GM23338 (cell line): ENCODE measurements around the gene KCNJ2. TPM values are rescaled to one million over a fixed set of nuclear protein-coding genes. Genes with fewer than 3 reads are reported as not detected.

Source experiments
- ATAC-seq: fragments of 200-7000 bp; cut with Tn5 transposase; 3 replicates; pipeline ENCODE4 v1.9.1; 2020
- DNase-seq: peaks from one replicate; pipeline ENCODE4 v3.0.0-alpha.2; 2015; ENCODE audit warnings: low spot score
- H2AFZ ChIP-seq: fragments of 200-600 bp; sonication (generic); 2 replicates; pipeline ENCODE4 v1.8.0; 2016; ENCODE audit warnings: antibody characterized with exemption, mild to moderate bottlenecking, moderate library complexity
- H3F3A ChIP-seq: fragments of 200-600 bp; sonication (generic); replicated peaks from 2 replicates; pipeline ENCODE4 v1.8.0; 2017; ENCODE audit warnings: antibody characterized with exemption, mixed run types, low read depth
- H3K27ac ChIP-seq: fragments of 200-600 bp; sonication (generic); 2 replicates; pipeline ENCODE4 v1.6.1; 2016; ENCODE audit warnings: low read depth
- H3K27me3 ChIP-seq: fragments of 200-600 bp; sonication (generic); 2 replicates; pipeline ENCODE4 v1.8.0; 2016; ENCODE audit warnings: mild to moderate bottlenecking, mixed run types, moderate library complexity; ENCODE audit not compliant: insufficient read depth
- H3K36me3 ChIP-seq: fragments of 200-600 bp; sonication (generic); 2 replicates; pipeline ENCODE4 v1.8.0; 2016; ENCODE audit warnings: mild to moderate bottlenecking; ENCODE audit not compliant: insufficient read depth
- H3K4me1 ChIP-seq: fragments of 200-600 bp; sonication (generic); 2 replicates; pipeline ENCODE4 v1.8.0; 2016; ENCODE audit warnings: mild to moderate bottlenecking, moderate library complexity; ENCODE audit not compliant: insufficient read depth
- H3K4me2 ChIP-seq: fragments of 200-600 bp; sonication (generic); 2 replicates; pipeline ENCODE4 v1.7.1; 2017; ENCODE audit warnings: mixed run types
- H3K4me3 ChIP-seq: fragments of 200-600 bp; sonication (generic); 2 replicates; pipeline ENCODE4 v1.6.1; 2016; ENCODE audit warnings: mixed run types
- H3K79me2 ChIP-seq: fragments of 200-600 bp; sonication (generic); replicated peaks from 2 replicates; pipeline ENCODE4 v1.8.0; 2017; ENCODE audit warnings: mild to moderate bottlenecking; ENCODE audit not compliant: insufficient read depth
- H3K9me2 ChIP-seq: fragments of 200-600 bp; sonication (generic); 2 replicates; pipeline ENCODE4 v1.8.0; 2017; ENCODE audit not compliant: insufficient read depth
- H4K20me1 ChIP-seq: fragments of 200-600 bp; sonication (generic); replicated peaks from 2 replicates; pipeline ENCODE4 v1.8.0; 2017; ENCODE audit warnings: mild to moderate bottlenecking; ENCODE audit not compliant: insufficient read depth
- H3K27ac Mint-ChIP-seq: 2 replicates; pipeline ENCODE4 v1.8.0; 2020; ENCODE audit warnings: inconsistent platforms, mild to moderate bottlenecking, moderate library complexity, mixed read lengths
- H3K27me3 Mint-ChIP-seq: 3 replicates; pipeline ENCODE4 v1.8.0; 2022; ENCODE audit warnings: low read depth, mild to moderate bottlenecking, moderate library complexity, mixed read lengths, inconsistent platforms; ENCODE audit not compliant: insufficient read depth, poor library complexity
- H3K36me3 Mint-ChIP-seq: 3 replicates; pipeline ENCODE4 v1.8.0; 2021; ENCODE audit warnings: low read depth, mild to moderate bottlenecking, inconsistent platforms, moderate library complexity, mixed read lengths
- H3K4me1 Mint-ChIP-seq: 3 replicates; pipeline ENCODE4 v1.8.0; 2020; ENCODE audit warnings: mild to moderate bottlenecking, inconsistent platforms, mixed read lengths
- H3K4me3 Mint-ChIP-seq: 3 replicates; pipeline ENCODE4 v1.8.0; 2021; ENCODE audit warnings: moderate library complexity, mild to moderate bottlenecking, inconsistent platforms, mixed read lengths
- H3K9me3 Mint-ChIP-seq: 3 replicates; pipeline ENCODE4 v1.8.0; 2020; ENCODE audit warnings: moderate library complexity, mild to moderate bottlenecking, inconsistent platforms, mixed read lengths
- EZH2phosphoT487 ChIP-seq: fragments of 200-600 bp; sonication (generic); IDR thresholded peaks from one replicate; pipeline ENCODE4 v1.8.1; 2018; ENCODE audit warnings: antibody characterized with exemption; ENCODE audit not compliant: unreplicated experiment
- NANOG ChIP-seq: IDR thresholded peaks from 2 replicates; pipeline ENCODE4 v1.6.1; 2016; ENCODE audit warnings: antibody characterized with exemption, borderline replicate concordance
- POLR2AphosphoS5 ChIP-seq: IDR thresholded peaks from 2 replicates; pipeline ENCODE4 v1.6.1; 2016; ENCODE audit warnings: antibody characterized with exemption, low read depth
- STAT1 ChIP-seq: IDR thresholded peaks from one replicate; pipeline ENCODE4 v1.6.1; 2016; ENCODE audit warnings: antibody characterized with exemption; ENCODE audit not compliant: unreplicated experiment
- ZNF114 ChIP-seq: fragments of 250-450 bp; sonication (Bioruptor Pico); IDR thresholded peaks from 2 replicates; pipeline ENCODE4 v1.5.0; 2020; ENCODE audit warnings: mild to moderate bottlenecking, moderate library complexity
- ZNF331 ChIP-seq: fragments of 250-450 bp; sonication (Bioruptor Pico); IDR thresholded peaks from 2 replicates; pipeline ENCODE4 v1.5.0; 2020; ENCODE audit warnings: low read depth, mild to moderate bottlenecking, moderate library complexity
- ZNF462 ChIP-seq: fragments of 250-450 bp; sonication (Bioruptor Pico); IDR thresholded peaks from 2 replicates; pipeline ENCODE4 v1.5.0; 2020; ENCODE audit warnings: mild to moderate bottlenecking, moderate library complexity
- polyA plus RNA-seq: library from polyadenylated mRNA; unstranded; fragments of >200 nt; fragmentation: Nextera tagmentation; extraction: Ambion mirVana; gene quantifications from 2 replicates; pipeline ENCODE4 v1.2.1, GENCODE V29; 2016
- total RNA-seq: library from RNA; depleted of rRNA; stranded (reverse); fragments of >200 nt; shearing (Covaris generic); gene quantifications from 2 replicates; pipeline ENCODE4 v1.2.3, GENCODE V29; 2014
- TF ChIP-seq, protein P1 (sequence below): IDR thresholded peaks from one replicate; pipeline ENCODE4 v1.6.1; 2018; ENCODE audit warnings: antibody characterized with exemption; ENCODE audit not compliant: unreplicated experiment

Gene KCNJ2
- total and polyA plus RNA-seq, 2 experiments from 2014 or later, result 2.1 to 4.4 TPM

GRCh38 chr17:70205401-70205800, 36.1 kb downstream of the KCNJ2 start:
- H3K27ac Mint-ChIP-seq, result no peak overlapping the region
- Histone ChIP-seq H4K20me1 (no peaks in the 10 kb centered on the region), H2AFZ (no peak overlapping the region), H3K27me3 (no peaks in the 10 kb centered on the region), H3K27ac (no peak overlapping the region), H3K79me2 (no peaks in the 10 kb centered on the region), H3K4me2 (no peak overlapping the region), H3K36me3 (no peaks in the 10 kb centered on the region), H3K9me2 (no peaks in the 10 kb centered on the region), H3K4me3 (no peak overlapping the region), H3K4me1 (0 out of 2 replicates have a peak, but pooled peaks cover 6% of the 10 kb centered on the region), H3F3A (no peaks in the 10 kb centered on the region)
- peaks cover 7% of the 10 kb centered on the region for H3K4me1 Mint-ChIP-seq
- H3K4me3 Mint-ChIP-seq, result no peak overlapping the region
- ATAC-seq (no peak), DNase-seq (no peak)
- H3K27me3 Mint-ChIP-seq, result no peaks in the 10 kb centered on the region
- TF ChIP-seq ZNF114 (CRISPR knock-in tag), result no peak
- TF ChIP-seq ZNF331 (CRISPR knock-in tag), result no peak
- TF ChIP-seq ZNF462 (CRISPR knock-in tag), result no peak
- no peak for TF ChIP-seq STAT1
- TF ChIP-seq EZH2phosphoT487, result no peak
- TF ChIP-seq NANOG, result no peak
- TF ChIP-seq, protein P1, sequence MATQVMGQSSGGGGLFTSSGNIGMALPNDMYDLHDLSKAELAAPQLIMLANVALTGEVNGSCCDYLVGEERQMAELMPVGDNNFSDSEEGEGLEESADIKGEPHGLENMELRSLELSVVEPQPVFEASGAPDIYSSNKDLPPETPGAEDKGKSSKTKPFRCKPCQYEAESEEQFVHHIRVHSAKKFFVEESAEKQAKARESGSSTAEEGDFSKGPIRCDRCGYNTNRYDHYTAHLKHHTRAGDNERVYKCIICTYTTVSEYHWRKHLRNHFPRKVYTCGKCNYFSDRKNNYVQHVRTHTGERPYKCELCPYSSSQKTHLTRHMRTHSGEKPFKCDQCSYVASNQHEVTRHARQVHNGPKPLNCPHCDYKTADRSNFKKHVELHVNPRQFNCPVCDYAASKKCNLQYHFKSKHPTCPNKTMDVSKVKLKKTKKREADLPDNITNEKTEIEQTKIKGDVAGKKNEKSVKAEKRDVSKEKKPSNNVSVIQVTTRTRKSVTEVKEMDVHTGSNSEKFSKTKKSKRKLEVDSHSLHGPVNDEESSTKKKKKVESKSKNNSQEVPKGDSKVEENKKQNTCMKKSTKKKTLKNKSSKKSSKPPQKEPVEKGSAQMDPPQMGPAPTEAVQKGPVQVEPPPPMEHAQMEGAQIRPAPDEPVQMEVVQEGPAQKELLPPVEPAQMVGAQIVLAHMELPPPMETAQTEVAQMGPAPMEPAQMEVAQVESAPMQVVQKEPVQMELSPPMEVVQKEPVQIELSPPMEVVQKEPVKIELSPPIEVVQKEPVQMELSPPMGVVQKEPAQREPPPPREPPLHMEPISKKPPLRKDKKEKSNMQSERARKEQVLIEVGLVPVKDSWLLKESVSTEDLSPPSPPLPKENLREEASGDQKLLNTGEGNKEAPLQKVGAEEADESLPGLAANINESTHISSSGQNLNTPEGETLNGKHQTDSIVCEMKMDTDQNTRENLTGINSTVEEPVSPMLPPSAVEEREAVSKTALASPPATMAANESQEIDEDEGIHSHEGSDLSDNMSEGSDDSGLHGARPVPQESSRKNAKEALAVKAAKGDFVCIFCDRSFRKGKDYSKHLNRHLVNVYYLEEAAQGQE, result no peak
- no peak for TF ChIP-seq POLR2AphosphoS5
- no peaks in the 10 kb centered on the region for H3K36me3 Mint-ChIP-seq
- H3K9me3 Mint-ChIP-seq, result no peaks in the 10 kb centered on the region
